GM19467 (cell line): ENCODE results near the gene SNX18.

ENCODE experiments used
- ATAC-seq: cut with Tn5 transposase; IDR thresholded peaks from one replicate; pipeline ENCODE4 v1.9.1; 2021; ENCODE audit warnings: mild to moderate bottlenecking, moderate library complexity; ENCODE audit not compliant: unreplicated experiment

Gene SNX18

GRCh38 chr5:54577937-54578653 is 60.5 kb downstream of the SNX18 start:
- ATAC-seq = no peak

DNA sequence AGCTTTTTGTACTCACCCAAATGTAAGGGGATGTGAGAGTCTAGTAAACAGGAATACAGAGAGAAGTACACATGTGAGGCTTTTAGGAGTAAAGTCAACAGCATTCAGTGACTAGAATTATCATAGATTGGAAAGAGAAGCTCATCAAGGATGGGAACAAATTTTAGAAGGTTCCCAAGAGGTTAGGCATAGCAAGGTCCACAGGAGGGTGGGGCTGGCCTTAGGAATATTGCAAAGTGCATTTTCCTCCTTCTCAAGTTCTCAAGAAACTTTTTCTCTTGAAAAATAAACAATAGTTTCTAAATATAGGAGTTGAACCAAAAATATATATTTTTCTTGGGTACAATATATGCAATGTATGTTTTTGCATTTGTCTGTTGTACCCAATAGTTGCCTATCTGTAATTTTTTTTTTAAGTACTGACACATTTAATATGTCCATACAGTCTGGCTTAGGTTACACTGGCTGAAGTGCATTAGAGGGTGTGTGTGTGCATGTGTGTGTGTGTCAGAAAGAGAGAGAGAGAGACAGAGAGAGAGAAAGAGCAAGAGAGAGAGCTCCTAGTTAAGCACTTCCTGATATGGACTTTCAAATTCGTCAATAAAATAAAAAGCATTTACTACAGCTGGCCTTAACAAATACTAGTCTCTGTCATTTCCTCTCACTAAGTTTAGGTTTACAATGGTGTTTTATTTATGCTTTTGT is 62.2 kb downstream of the SNX18 start:
- no peak for ATAC-seq

- ATAC-seq = no peak
Measured at GRCh38 chr5:54580997-54581811, 63.6 kb downstream of the SNX18 start.

- no peak for ATAC-seq
Measured at GRCh38 chr5:54581831-54582548, 64.4 kb downstream of the SNX18 start.

GRCh38 chr5:54586336-54586735 is 68.8 kb downstream of the SNX18 start:
- no peak for ATAC-seq

DNA sequence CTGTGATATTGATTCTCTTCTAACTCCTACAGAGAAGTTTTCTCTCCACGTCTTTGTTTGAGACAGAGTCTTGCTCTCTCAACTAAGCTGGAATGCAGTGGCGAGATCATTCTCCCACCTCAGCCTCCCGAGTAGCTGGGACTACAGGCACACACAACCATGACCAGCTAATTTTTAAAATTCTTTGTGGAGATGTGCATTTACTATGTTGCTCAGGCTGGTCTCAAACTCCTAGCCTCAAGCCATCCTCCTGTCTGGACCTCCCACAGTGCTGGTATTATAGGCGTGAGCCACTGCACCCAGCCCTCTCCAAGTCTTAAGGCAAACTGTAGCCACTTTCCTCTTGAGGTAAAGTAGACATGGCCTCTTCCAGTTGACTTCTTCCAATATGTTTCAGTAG is 72.2 kb downstream of the SNX18 start:
- ATAC-seq = no peak

DNA sequence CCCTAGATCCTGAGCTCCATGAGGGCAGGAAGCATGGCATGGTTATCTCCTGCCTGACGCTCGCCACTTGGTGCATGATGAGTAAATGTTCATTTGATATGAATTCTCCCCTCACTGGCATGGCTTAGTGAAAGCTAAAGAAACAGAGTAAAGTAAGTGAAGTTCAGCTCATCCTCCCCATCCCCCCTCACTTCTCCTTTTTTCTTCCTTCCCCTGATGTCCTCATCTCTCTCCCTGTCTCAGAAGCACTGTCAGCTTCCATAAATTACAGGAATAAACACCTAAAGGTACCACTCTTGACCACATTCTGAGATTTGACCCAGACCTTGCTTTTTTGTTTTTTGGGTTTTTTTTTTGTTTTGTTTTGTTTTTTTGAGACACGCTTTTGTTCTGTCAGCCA is 73.3 kb downstream of the SNX18 start:
- ATAC-seq = no peak

GRCh38 chr5:54593779-54594178 is 76.2 kb downstream of the SNX18 start:
- no peak for ATAC-seq

- no peak for ATAC-seq
Measured at GRCh38 chr5:54594181-54594580, 76.6 kb downstream of the SNX18 start.

- ATAC-seq = no peak
Measured at GRCh38 chr5:54595721-54596120, 78.2 kb downstream of the SNX18 start.
